Right ventricle myocardium inferior (tissue), 1 donor: ENCODE measurements around the gene PSTPIP1. TPM values are rescaled to one million over a fixed set of nuclear protein-coding genes. Genes with fewer than 3 reads are reported as not detected.

Experiments used
- ATAC-seq: fragments of 200-7000 bp; cut with Tn5 transposase; one replicate; pipeline ENCODE4 v1.9.1; 2020; ENCODE audit warnings: mild to moderate bottlenecking, moderate library complexity
- DNase-seq: peaks from one replicate; pipeline ENCODE4 v3.0.0; 2021; ENCODE audit errors: missing footprints
- intact Hi-C: fragments of 100-400 bp; cut with DNase I; formaldehyde crosslinking; loops from one replicate; pipeline ENCODE4 v1.11.0; 2022
- total RNA-seq: library from RNA; stranded (reverse); fragmentation: NEBNext Ultra II Directional; extraction: Animal tissue kit (Norgen Biotek cat#: 25700); gene quantifications from one replicate; pipeline ENCODE4 v1.2.1, GENCODE V29; 2021
- donor health status: DM: no; HTN: yes; CAD: no; lungs with severe emphysema.

PSTPIP1 gene
- total RNA-seq, 1 donor from 2014 or later, result 4.5 TPM

DNA sequence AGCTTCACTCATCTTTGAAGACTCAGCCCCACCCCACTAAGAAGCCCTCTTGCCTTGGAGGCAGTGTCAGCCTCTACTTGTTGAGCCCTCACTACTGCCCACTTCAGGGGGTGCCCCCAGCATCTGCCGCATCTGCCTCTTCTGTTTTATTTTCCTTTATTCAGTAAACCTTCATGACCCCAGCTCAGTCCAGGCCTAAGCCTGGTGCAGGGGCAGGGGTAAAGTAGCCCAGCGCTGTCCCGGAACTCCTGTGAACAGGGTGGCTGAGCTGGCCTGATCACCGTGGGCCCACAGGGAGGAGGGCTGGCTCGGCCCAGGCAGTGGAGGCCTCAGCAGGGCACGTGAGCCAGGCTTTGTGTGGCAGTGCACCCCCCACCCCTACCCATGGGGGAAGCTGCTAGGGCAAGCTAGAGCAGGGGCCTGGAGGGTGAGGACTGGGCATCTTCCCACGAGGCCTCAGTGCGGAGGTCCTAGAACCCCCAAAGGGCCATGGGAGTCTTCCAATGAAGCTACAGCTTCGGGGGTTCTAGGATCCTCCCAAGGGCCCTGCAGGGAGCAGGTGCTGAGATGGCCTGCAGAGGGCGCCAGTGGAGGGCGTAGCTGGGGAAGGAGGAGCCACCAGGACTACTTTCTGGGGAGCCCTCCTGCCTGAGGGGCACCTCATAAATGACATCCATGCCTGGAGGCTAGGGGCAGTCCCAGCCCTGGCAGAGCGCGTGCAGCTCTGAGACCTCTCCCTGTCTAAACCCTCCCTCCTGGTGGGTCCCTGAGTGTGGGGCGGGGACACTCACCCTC is 40.0 kb downstream of the PSTPIP1 start:
- intact Hi-C loops, result no loop called here
- no peak for DNase-seq
- no peak for ATAC-seq

DNA sequence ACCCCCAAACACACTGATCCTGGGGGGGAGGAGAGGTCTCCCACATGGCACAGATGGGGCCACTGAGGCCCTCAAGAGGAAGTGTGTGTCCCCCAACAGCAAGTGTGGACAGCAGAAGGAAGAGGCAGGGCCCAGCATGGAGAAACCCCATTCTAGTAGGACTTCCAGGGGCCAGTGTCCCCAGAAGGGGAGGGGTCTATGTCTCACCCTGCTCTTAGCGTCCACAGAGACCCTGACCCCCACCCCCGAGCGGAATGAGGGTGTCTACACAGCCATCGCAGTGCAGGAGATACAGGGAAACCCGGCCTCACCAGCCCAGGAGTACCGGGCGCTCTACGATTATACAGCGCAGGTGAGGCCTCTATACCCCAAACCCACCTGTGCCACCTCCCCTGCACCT is 40.7 kb downstream of the PSTPIP1 start:
- intact Hi-C loops, result no loop called here
- no peak for ATAC-seq
- DNase-seq, result no peak

DNA sequence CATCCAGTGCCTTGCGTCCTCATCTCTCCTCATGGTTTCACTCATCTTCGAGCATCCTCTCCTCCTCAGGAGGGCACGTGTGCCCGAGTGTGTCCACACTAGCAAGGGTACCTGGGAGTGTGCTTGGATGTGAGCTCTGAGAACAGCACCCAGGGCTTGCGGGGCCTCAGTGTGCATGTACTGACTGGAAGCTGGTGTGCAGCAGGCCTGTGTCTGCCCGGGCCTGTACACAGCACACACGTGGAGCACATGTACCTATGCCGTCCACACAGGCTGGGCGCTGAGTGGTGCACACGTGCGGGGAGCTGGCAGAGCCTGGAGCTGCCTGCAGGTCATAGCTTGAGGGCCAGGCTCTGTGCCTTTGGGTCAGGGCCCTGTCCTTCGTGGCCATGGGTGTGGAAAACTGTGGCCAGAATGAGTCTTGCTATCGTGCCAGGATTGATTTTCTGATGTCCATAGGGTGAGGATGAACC is 41.1 kb downstream of the PSTPIP1 start:
- DNase-seq (no peak), ATAC-seq (no peak)
- intact Hi-C loops, result no loop called here

DNA sequence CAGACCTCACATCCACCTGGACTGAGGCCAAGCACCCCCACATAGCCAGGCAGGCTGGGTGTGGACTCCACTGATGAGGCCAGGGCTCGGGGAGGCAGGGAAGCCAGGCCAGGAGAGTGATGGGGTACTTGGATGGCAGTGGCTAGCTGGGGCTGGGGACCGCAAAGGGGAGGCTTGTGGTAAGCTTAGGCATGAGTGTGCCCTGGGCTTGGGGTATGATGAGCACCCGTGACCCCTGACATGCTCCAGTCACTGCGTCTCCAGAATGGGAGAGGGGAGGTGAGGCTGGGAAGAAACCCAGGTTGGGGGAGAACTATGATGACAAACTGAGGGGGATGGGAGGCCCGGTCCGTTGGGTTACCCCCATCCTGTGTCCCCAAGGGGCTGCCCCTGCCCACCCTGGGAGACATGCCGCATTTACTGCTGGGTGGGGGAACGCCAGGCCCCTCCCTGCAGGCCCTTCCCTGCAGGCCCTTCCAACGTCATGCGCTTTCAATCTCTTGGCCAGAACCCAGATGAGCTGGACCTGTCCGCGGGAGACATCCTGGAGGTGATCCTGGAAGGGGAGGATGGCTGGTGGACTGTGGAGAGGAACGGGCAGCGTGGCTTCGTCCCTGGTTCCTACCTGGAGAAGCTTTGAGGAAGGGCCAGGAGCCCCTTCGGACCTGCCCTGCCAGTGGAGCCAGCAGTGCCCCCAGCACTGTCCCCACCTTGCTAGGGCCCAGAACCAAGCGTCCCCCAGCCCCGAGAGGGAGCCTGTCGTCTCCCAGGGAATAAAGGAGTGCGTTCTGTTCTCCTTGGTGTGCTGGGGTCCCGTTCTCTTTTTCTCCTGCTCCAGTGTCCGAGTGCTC is 41.8 kb downstream of the PSTPIP1 start:
- DNase-seq, result no peak
- intact Hi-C loops, result no loop called here
- ATAC-seq, result no peak

DNA sequence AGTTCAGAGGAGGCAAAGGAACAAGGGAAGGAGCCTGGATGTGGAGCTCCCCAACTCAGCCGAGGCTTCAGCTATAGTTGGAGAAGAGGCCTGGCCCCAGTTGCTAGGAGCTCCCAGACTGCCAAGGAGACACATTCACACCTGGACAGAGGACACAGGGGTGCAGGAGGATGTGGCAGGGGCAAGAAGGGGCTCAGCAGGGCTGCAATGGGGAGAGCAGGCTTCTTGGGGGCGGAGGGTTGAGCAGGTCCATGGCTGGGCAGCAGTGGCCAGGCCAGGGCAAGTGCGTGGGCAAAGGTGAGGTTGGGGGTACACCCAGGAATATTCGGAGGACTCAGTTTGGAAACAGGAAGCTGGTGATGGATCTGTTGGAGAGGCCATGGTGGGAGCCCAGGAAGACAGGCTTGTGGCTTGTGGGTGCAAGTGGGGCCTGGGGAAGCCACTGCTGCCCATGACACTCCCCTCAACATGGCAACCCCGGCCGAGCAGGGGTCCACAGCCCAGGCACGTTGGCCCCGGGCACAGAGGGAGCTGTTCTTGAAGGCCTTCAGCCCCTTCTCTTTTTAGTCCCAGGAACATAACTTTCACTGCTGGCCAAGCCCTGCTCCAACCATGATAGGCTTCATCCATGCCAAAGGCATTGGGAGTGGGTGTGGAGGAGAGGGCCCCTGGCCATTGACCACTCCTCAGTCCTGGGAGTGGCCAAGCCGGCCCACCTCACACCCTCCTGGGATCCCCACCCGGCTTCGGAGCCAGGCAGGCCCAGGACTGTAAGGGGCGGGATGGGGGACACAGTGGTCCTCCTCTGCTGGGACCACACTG is 42.7 kb downstream of the PSTPIP1 start:
- DNase-seq (no peak), ATAC-seq (no peak)
- intact Hi-C loops, result no loop called here

DNA sequence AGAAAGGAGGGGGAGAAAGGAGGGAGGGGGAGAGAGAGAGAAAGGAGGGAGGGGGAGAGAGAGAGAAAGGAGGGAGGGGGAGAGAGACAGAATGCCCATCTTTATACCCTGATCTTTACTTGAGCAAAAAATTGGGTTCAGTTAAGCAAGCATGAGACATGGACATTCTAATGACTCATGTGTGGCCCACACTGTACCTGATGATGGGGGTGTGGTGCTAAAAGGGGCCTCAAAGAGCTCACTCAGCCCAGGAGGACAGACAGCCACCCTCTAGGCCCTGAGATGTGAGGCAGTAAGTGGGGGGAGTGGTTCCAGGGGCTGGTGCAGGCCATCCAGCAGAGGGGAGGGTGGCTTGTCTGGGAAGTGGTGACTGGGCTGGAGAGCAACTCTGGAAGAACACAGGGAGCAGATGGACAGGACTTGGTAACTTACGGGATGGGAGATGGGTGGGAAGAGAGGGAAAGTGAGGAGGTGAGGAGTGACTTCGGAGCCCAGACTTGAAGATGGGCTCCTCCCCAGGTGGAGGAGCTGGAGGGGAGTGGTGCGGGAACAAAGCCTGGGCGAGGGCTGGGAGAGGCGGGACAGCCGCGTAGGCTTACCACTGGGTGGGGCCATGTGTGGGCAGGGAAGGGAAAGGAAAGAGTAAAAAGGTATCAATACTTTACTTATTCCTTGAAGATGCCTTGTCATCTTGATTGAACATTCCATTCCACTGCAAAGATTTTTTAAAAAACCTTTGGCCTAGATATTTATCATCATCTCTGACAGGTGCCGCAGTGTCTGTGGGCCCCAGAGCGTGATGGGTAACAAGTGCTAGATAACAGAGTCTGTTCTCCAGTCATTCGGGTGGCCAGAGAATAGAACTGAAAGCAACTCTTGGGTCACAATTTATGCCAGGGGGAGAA is 43.6 kb downstream of the PSTPIP1 start:
- DNase-seq (no peak), ATAC-seq (no peak)
- intact Hi-C loops, result no loop called here

DNA sequence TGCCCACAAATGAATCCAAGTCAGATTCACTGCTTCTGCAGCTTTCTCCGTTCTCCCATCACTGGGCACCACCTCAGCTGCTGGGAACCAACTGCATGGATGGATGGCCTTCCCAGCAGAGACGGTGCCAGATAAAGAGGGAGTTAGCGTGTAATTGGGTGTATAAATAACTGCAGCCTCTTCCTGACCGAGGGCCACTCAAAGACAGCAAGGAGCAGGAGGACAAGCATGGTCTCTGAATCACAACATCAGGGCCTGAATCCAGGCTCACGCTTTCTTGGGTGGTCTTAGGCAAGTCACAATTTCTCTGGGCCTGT is 44.2 kb downstream of the PSTPIP1 start:
- DNase-seq (no peak), ATAC-seq (no peak)
- intact Hi-C loops, result no loop called here

DNA sequence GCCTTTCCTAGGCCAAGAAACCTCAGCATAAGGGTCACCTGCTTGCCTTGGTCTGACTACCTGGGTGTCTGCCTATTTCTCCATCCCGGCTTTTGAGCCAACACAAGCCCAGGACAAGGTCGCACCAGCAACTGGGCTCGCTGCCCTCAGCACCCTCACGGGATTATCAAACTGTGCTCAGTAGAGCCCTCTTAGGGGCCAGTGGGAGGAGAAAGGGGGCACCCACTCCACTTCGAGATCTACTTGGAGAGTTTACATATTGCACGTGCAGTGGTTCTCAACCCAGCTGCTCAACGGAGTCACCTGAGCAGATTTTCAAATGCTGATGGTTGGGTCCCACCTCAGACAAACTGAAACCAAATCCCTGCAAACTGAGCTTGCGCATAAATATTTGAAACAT is 44.9 kb downstream of the PSTPIP1 start:
- intact Hi-C loops, result no loop called here
- DNase-seq (no peak), ATAC-seq (no peak)

DNA sequence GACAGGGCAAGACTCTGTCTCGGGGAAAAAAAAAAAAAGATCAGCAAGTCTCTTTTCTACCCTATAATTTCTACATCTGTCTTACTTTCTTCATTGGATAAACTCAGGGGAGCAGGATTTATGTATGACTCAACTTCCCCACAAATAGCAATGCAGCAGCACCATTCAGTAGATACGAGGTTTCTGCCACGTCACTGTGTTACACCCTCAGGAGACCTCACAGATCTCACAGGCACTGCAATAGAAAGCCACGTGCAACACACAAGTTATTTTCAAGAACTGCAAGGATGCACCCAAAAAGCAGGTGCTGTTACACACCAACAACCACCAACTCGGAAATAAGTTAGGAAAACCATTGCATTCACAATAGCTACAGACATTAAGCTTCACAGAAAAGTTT is 45.7 kb downstream of the PSTPIP1 start:
- ATAC-seq (no peak), DNase-seq (no peak)
- intact Hi-C loops, result no loop called here

DNA sequence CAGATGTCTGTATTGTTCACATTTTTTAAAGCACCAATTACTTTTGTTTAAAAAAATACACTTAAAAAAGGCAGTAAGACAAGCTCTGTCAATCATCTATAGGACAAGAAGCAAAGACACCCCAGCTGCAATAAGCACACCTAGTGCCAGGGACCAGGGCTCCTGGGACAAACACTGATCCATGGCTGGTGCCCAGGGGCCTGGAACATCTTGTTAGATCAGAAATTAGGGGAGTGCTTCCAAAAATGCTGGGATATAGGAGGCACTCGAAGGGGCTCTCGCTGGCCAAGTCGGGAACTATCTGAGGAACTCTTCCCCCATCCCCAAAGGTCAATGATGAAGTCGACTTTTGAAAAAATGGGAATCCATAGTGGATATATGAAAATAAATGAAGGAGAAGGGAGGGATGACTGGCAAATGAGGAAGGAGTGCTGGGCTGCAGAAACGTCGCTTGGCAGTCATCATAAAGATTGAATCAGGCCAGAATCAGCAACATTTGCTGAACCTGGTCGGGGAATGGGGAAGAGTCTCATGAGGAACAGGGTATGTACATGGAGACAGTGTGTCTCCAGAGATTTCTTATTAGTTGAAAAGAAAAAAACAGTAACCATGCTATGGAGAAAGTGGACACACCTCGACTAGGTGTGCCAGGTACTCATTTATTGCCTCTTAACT is 47.5 kb downstream of the PSTPIP1 start:
- intact Hi-C loops, result no loop called here
- ATAC-seq, result no peak
- no peak for DNase-seq

DNA sequence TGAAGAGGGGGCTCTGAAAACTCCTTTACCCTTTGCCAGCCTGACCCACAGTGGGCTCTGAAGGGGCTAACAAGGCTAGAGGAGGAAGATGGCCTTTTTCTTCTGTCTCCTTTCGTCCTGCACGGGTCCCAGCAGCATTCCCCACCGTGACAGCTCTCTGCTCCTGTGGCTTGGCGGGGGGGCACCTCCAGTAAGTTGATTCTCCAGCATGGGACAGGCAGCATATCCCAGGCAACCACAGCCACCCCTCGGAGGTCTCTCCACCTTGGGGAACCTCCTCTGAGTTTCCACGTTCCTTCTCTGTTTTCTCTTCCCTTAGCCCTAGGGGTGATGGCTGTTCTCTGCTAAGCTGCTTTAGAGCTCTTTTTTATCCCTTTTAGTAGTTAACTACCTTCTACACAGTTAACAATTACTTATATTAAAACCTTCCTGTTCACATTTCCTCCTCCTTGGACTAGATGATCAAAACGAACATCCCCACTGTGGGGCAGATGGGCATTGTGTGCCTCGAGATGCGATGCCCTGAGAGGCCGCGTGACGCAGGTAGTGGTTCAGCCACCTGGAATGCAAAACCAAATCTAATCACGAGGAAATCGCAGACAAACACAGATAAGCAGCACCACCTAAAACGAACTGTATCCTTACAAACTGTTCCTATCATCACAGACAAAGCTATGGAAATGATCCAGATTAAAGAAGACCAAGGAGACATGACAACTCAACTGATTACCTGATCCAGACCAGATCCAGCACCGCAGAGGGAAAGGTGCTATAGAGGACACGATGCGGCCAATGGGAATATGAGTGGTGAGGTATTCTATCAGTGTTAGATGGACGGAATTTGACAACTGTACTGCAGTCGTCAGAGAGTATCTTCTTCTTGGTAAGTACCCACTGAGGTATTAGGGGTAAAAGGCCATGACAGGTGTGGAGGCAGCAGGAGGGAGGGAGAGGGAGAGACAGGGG is 48.3 kb downstream of the PSTPIP1 start:
- ATAC-seq (no peak), DNase-seq (no peak)
- intact Hi-C loops, result no loop called here

DNA sequence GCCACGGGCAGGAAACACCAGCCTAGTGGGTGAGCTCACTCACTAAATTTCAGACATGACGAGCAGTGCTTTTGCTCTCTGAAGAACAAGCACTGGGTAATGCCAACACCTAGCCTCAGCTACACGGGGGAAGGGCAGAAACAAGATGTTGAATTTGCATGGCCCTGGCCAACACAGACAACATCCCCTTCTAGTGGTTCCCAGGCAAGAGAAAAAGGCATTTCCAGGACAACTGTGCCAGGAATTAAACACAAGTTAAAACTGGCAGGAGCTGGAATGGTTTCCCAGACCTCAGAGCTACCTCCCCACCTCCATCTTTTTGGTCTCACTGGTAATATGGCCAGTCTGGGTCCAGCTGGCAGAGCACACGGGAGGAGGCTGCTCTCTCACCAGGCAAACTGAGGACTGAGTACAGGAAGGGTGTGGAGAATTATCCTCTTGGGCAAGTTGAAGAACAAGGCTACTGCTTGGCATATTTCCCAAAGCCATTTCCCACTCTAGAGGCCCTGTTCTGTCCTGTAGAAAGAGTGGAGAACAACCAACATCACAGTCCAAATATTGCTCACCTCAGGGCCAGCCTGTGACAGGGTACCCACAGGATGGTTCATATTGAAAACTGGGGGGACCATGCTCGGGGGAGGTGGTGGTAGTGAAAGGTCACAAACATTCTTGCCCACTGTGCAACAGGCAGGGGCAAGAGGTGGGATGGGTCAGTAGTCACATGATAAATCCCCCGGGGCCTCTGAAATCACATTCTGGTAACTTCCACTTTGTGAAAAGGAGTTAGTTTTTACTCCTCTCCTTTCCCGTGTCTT is 49.5 kb downstream of the PSTPIP1 start:
- intact Hi-C loops, result no loop called here
- DNase-seq (no peak), ATAC-seq (peak; percentile 37)

DNA sequence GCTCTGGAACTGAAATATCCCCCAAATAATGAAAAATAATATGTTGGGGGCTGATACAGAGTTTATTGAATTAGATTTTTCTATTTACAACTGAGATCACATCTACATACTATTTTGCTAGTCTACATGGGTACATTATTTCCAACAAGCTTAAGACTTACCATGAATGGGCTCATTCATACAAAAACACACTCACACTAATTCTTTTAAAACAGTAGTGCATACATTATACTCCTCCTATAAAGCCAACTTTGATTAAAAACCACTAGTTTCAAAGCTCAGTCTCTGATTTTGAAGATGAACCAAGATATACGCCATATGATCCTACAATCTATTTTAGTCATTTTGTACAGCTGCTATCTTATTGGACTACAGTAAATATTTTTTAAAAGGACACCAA is 51.1 kb downstream of the PSTPIP1 start:
- DNase-seq (no peak), ATAC-seq (no peak)
- intact Hi-C loops, result no loop called here

DNA sequence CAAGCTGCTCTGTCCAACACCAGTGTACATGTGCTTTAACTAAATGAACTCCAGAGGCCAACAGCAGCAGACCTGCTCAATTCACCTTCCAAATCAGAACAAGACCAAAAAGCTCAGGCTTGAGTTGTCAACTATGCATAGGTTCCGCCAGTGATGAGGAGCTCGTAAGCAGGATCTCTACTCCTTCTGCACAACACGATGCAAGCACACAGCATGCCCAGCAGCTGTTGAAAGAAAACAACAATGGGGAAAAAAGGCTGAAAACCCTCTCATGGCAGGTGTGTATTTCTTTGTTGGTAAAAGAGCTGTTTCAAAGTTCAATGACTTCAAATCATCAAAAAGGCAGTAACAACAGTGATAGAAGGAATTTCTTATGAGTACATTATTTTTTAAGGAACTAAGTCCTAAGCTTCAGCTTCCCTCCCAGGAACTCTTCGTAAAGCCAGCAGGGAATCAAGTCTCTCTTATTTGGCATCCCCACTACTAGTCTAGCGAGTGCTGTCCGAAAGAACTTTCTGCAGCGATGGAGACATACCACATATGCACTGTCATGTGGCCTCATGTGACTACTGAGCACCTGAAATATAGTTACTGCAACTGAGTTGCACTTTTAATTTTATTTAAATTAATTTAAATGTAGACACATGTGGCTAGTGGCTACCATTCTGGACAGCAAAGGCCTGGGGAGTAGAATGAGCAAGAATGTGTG is 51.9 kb downstream of the PSTPIP1 start:
- no peak for ATAC-seq
- DNase-seq, result no peak
- intact Hi-C loops, result no loop called here

DNA sequence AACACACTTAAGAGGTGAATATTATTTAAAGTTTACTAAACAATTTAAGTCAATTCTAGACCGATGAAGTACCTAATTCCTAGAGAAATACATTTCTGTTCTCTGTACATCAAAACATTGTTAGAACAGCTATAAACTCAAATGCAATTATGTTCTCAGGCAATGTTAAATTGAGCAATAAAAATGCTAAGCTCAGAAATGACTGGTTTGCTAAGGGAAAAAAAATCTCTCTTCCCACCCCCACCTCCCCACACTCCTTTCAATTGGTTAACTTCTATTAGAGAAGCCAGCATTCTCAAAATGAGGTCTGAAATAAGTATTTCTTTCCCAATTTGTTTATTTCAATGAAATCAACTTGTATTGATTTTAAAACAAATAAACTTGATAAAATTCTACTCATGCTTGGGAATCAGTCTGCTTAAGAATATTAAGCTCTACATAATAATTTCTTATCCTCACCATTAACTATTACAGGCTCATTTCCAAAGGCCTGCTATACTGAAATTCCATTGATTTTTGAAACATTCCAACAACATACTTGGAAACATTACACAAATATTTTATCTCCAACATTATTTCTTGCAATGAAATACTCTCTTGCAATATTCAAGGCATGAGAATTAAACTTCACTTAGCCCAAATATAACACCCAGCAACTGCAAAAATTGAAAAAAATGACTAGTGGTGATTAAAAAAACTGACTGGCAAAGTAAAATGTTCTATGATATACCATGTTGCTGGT is 53.4 kb downstream of the PSTPIP1 start:
- ATAC-seq (no peak), DNase-seq (no peak)
- intact Hi-C loops, result no loop called here
